Measurements from ENCODE around the gene VAC14.

Gene VAC14

DNA sequence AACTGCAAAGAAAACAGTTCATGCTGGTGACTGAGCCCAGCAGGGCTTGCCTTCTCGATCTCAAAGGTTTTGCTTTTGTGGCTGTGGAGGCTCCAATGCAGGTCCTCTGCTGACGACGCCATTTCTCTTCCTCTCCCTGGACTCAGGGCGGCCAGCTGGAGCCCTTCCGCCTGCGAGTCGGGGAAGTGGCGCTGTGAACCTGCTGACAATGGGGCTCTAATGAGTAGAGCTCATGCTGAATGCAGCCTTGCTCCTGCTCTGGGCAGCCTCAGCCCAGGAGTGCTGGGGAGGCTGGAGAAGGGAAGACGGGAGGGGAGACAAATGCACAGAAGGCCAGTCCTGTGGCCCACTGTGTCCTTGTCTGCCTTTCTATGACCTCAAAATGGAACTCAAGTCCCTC, 43.8 kb downstream of the VAC14 start:
- TF ChIP-seq SIN3A (IDR thresholded peaks at IDR 0.05; ENCODE audit: borderline replicate concordance, insufficient read depth, low read length) (no peak), POLR2AphosphoS5 (IDR thresholded peaks at IDR 0.05; ENCODE audit: low read depth, low read length) (no peak), FOXP2 (optimal IDR thresholded peaks at IDR 0.05; ENCODE audit: borderline replicate concordance, extremely low read depth, extremely low read length, insufficient read depth) (no peak), TAF1 (IDR thresholded peaks at IDR 0.05; ENCODE audit: borderline replicate concordance, insufficient read depth, low read length) (no peak)
- TF ChIP-seq, protein P1, sequence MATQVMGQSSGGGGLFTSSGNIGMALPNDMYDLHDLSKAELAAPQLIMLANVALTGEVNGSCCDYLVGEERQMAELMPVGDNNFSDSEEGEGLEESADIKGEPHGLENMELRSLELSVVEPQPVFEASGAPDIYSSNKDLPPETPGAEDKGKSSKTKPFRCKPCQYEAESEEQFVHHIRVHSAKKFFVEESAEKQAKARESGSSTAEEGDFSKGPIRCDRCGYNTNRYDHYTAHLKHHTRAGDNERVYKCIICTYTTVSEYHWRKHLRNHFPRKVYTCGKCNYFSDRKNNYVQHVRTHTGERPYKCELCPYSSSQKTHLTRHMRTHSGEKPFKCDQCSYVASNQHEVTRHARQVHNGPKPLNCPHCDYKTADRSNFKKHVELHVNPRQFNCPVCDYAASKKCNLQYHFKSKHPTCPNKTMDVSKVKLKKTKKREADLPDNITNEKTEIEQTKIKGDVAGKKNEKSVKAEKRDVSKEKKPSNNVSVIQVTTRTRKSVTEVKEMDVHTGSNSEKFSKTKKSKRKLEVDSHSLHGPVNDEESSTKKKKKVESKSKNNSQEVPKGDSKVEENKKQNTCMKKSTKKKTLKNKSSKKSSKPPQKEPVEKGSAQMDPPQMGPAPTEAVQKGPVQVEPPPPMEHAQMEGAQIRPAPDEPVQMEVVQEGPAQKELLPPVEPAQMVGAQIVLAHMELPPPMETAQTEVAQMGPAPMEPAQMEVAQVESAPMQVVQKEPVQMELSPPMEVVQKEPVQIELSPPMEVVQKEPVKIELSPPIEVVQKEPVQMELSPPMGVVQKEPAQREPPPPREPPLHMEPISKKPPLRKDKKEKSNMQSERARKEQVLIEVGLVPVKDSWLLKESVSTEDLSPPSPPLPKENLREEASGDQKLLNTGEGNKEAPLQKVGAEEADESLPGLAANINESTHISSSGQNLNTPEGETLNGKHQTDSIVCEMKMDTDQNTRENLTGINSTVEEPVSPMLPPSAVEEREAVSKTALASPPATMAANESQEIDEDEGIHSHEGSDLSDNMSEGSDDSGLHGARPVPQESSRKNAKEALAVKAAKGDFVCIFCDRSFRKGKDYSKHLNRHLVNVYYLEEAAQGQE (IDR thresholded peaks at IDR 0.05; ENCODE audit: insufficient read depth in 1 of 2, low read depth in 2 of 2, low read length in 2 of 2), result no peak

- TF ChIP-seq SIN3A (IDR thresholded peaks at IDR 0.05; ENCODE audit: borderline replicate concordance, insufficient read depth, low read length) (no peak), TAF1 (IDR thresholded peaks at IDR 0.05; ENCODE audit: borderline replicate concordance, insufficient read depth, low read length) (no peak), FOXP2 (optimal IDR thresholded peaks at IDR 0.05; ENCODE audit: borderline replicate concordance, extremely low read depth, extremely low read length, insufficient read depth) (no peak), POLR2AphosphoS5 (IDR thresholded peaks at IDR 0.05; ENCODE audit: low read depth, low read length) (no peak)
- TF ChIP-seq, protein P1 (IDR thresholded peaks at IDR 0.05; ENCODE audit: insufficient read depth in 1 of 2, low read depth in 2 of 2, low read length in 2 of 2), result no peak
These were observed 44.9 kb downstream of the VAC14 start for GRCh38 chr16:70756071-70756470.

DNA sequence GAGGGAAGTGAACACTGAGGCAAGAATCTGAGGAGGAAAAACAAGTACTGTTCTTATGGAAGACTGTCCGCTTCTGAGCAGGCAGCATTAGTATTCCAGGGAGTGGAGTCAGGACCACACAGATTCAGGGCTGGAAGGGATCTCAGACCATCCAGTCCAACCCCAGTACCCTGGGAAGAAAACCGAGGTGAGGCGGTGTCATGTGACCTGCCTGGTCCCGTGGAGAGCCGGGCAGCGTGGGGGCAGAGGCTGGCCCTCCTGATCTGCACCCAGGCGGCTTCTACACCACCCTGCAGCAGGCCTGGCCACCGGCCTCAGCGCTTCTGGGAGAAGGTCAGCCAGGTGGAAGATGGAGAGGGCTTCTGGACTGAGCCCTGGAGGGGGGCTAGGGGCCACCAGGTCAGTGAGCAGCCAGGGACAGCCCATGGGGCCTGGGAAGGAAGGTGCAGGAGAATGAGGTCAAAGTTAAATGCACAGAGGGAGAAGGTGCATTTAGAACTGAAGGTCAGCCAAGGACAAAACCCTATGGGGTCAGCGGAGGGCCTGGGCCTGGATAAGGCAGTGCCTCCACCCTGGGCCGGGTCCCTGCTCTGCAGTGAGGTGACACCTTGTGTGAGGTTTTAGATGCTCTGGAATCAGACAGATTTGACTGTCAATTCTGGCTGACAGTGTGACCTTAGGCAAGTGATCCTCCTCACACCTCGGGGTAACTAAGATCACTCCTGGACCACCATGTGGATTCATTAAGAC, 45.9 kb downstream of the VAC14 start:
- TF ChIP-seq, protein P1 (IDR thresholded peaks at IDR 0.05; ENCODE audit: insufficient read depth in 1 of 2, low read depth in 2 of 2, low read length in 2 of 2), result no peak
- TF ChIP-seq POLR2AphosphoS5 (IDR thresholded peaks at IDR 0.05; ENCODE audit: low read depth, low read length), result no peak
- TF ChIP-seq SIN3A (IDR thresholded peaks at IDR 0.05; ENCODE audit: borderline replicate concordance, insufficient read depth, low read length), result no peak
- no peak for TF ChIP-seq FOXP2 (optimal IDR thresholded peaks at IDR 0.05; ENCODE audit: borderline replicate concordance, extremely low read depth, extremely low read length, insufficient read depth)
- no peak for TF ChIP-seq TAF1 (IDR thresholded peaks at IDR 0.05; ENCODE audit: borderline replicate concordance, insufficient read depth, low read length)

- TF ChIP-seq POLR2AphosphoS5 (IDR thresholded peaks at IDR 0.05; ENCODE audit: low read depth, low read length) (no peak), SIN3A (IDR thresholded peaks at IDR 0.05; ENCODE audit: borderline replicate concordance, insufficient read depth, low read length) (no peak), FOXP2 (optimal IDR thresholded peaks at IDR 0.05; ENCODE audit: borderline replicate concordance, extremely low read depth, extremely low read length, insufficient read depth) (no peak), TAF1 (IDR thresholded peaks at IDR 0.05; ENCODE audit: borderline replicate concordance, insufficient read depth, low read length) (no peak)
- TF ChIP-seq, protein P1 (IDR thresholded peaks at IDR 0.05; ENCODE audit: insufficient read depth in 1 of 2, low read depth in 2 of 2, low read length in 2 of 2), result no peak
These were observed 46.6 kb downstream of the VAC14 start for GRCh38 chr16:70754371-70754770.
